HepG2 (cell line): ENCODE results near the gene GGA2. TPM values are rescaled to one million over a fixed set of nuclear protein-coding genes. Genes with fewer than 3 reads are reported as not detected.

Source experiments
- AGO1 ChIP-seq: fragments of 200-400 bp; formaldehyde crosslinking; IDR thresholded peaks from 2 replicates; pipeline ENCODE4 v1.6.1; 2017; ENCODE audit warnings: mild to moderate bottlenecking, low read depth, low read length, moderate library complexity; ENCODE audit not compliant: poor library complexity, severe bottlenecking
- ARID4A ChIP-seq: sonication (generic); formaldehyde crosslinking; IDR thresholded peaks from 2 replicates; pipeline ENCODE4 v1.5.0; 2020; ENCODE audit warnings: mild to moderate bottlenecking, missing genetic modification reagents, borderline replicate concordance
- ATAD3A ChIP-seq: sonication (generic); formaldehyde crosslinking; IDR thresholded peaks from 2 replicates; pipeline ENCODE4 v1.4.0; 2020; ENCODE audit warnings: missing genetic modification reagents
- MXD3 ChIP-seq: IDR thresholded peaks from 2 replicates; pipeline ENCODE4 v1.6.1; 2016; ENCODE audit warnings: mild to moderate bottlenecking, missing biosample characterization, missing genetic modification reagents
- SNAPC4 ChIP-seq: sonication (generic); formaldehyde crosslinking; IDR thresholded peaks from 2 replicates; pipeline ENCODE4 v1.4.0; 2020; ENCODE audit warnings: mild to moderate bottlenecking, missing genetic modification reagents
- TSC22D2 ChIP-seq: sonication (generic); formaldehyde crosslinking; IDR thresholded peaks from 2 replicates; pipeline ENCODE4 v1.5.1; 2020; ENCODE audit warnings: missing genetic modification reagents, mild to moderate bottlenecking, borderline replicate concordance
- ZNF205 ChIP-seq: IDR thresholded peaks from 2 replicates; pipeline ENCODE4 v1.6.1; 2018; ENCODE audit warnings: missing biosample characterization, missing genetic modification reagents
- ZNF318 ChIP-seq: sonication (generic); formaldehyde crosslinking; IDR thresholded peaks from 2 replicates; pipeline ENCODE4 v1.4.0; 2020; ENCODE audit warnings: mild to moderate bottlenecking, missing genetic modification reagents
- ZSCAN9 ChIP-seq: IDR thresholded peaks from 2 replicates; pipeline ENCODE4 v1.6.1; 2016; ENCODE audit warnings: borderline replicate concordance
- polyA plus RNA-seq, 8 experiments: library from polyadenylated mRNA; depleted of rRNA in 3 of 8; stranded (reverse) in 7 of 8; unstranded in 1 of 8; fragments of >200 nt; fragmentation: Illumina TruSeq in 4 of 8; extraction: Trizol in 4 of 8; gene quantifications; 2 replicates each; pipeline versions ENCODE4 v1.2.1 to v1.2.3, GENCODE V29; 2011 to 2016; ENCODE audit warnings: low read depth in 4 of 8, missing spikeins in 1 of 8, mixed read lengths in 1 of 8; ENCODE audit not compliant: insufficient read depth in 1 of 8
- total RNA-seq, 5 experiments: library from RNA; depleted of rRNA; stranded (reverse); fragments of >200 nt; fragmentation: Illumina TruSeq; extraction: Trizol; gene quantifications; 2 replicates each; pipeline ENCODE4 v1.2.3, GENCODE V29; 2016; ENCODE audit warnings: low read depth in 1 of 5

The GGA2 gene
- total and polyA plus RNA-seq, 2 of the 13 experiments (the other 11 are each of a cell fraction or from before 2014, with no cell fraction given), result 51.5 to 69.8 TPM

GRCh38 chr16:23556881-23557778 lies 46.8 kb upstream of the GGA2 start, which contains the start of the genes EARS2 and UBFD1 (continued):
- TF ChIP-seq ZNF318 (CRISPR knock-in tag), result no peak
- peak; percentile 93 for TF ChIP-seq AGO1
- peak; percentile 97 for TF ChIP-seq SNAPC4
- TF ChIP-seq MXD3 (CRISPR knock-in tag), result peak; percentile 99
- TF ChIP-seq ZNF205 (CRISPR knock-in tag), result peak; percentile 95
- peak; percentile 99 for TF ChIP-seq ARID4A (CRISPR knock-in tag)
- TF ChIP-seq ATAD3A (CRISPR knock-in tag), result no peak
- peak; percentile 37; the same call in 1 of the 2 replicates for TF ChIP-seq TSC22D2 (CRISPR knock-in tag)
- peak; percentile 86 for TF ChIP-seq ZSCAN9
